H1 (cell line): ENCODE measurements around the gene TSHB.
"Not testable (repeated sequence)": the region's sequence is repeated elsewhere in the genome, so short reads cannot be mapped to it uniquely, and the experiment has no call there.

ENCODE experiments used
- CHD2 ChIP-seq: IDR thresholded peaks from 2 replicates; pipeline ENCODE4 v1.6.1; 2012; ENCODE audit warnings: low read length, improper control_type of control experiment
- EZH2 ChIP-seq: fragments of 200-600 bp; sonication (generic); IDR thresholded peaks from 2 replicates; pipeline ENCODE4 v1.7.1; 2012; ENCODE audit warnings: low read depth, mild to moderate bottlenecking, moderate library complexity, low read length, inconsistent platforms; ENCODE audit not compliant: severe bottlenecking
- HDAC2 ChIP-seq, 2 experiments: fragments of 300-600 bp in 1 of 2; sonication (generic) in 1 of 2; IDR thresholded peaks; 2 replicates each; pipeline ENCODE4 v1.6.1; 2011 to 2012; ENCODE audit warnings: low read depth in 2 of 2, low read length in 2 of 2, mild to moderate bottlenecking in 2 of 2, moderate library complexity in 2 of 2, borderline replicate concordance in 1 of 2, inconsistent platforms in 1 of 2
- MAFK ChIP-seq: IDR thresholded peaks from 2 replicates; pipeline ENCODE4 v1.6.1; 2012; ENCODE audit warnings: low read depth, mild to moderate bottlenecking, improper control_type of control experiment, low read length
- NRF1 ChIP-seq: IDR thresholded peaks from 2 replicates; pipeline ENCODE4 v1.6.1; 2011; ENCODE audit warnings: mild to moderate bottlenecking, low read depth, low read length, improper control_type of control experiment
- RAD21 ChIP-seq, 2 experiments: IDR thresholded peaks in 1 of 2; conservative IDR thresholded peaks in 1 of 2; 2 replicates each; pipeline ENCODE4 v1.6.1; 2011; ENCODE audit warnings: low read depth in 2 of 2, low read length in 2 of 2, improper control_type of control experiment in 1 of 2, inconsistent platforms in 1 of 2, mild to moderate bottlenecking in 1 of 2, moderate library complexity in 1 of 2
- SP2 ChIP-seq: IDR thresholded peaks from 2 replicates; pipeline ENCODE4 v1.6.1; 2012; ENCODE audit warnings: mild to moderate bottlenecking, low read length, inconsistent platforms
- TF ChIP-seq, protein P1 (sequence below), 3 experiments: IDR thresholded peaks; 1 replicate in 2 of 3; 2 replicates in 1 of 3; pipeline versions ENCODE4 v1.5.1 to v1.6.1; 2011; ENCODE audit warnings: low read length in 3 of 3, mild to moderate bottlenecking in 3 of 3, inconsistent platforms in 2 of 3, low read depth in 1 of 3, moderate library complexity in 1 of 3; ENCODE audit not compliant: insufficient read depth in 1 of 3; ENCODE audit errors: control extremely low read depth in 1 of 3

DNA sequence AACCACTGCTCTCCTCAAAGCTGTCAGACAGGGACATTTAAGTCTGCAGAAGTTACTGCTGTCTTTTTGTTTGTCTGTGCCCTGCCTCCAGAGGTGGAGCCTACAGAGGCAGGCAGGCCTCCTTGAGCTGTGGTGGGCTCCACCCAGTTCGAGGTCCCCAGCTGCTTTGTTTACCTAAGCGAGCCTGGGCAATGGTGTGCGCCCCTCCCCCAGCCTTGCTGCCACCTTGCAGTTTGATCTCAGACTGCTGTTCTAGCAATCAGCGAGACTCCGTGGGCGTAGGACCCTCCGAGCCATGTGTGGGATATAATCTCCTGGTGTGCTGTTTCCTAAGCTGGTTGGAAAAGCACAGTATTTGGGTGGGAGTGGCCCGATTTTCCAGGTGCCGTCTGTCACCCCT is 10.1 kb upstream of the TSHB start:
- TF ChIP-seq SP2; EZH2; NRF1; RAD21 (IDR thresholded peaks at IDR 0.05 in 1 of 2, conservative IDR thresholded peaks at IDR 0.05 in 1 of 2; ENCODE audit: low read depth in 2 of 2, low read length in 2 of 2); MAFK; CHD2; HDAC2 (IDR thresholded peaks at IDR 0.05; ENCODE audit: borderline replicate concordance in 1 of 2, low read depth in 2 of 2, low read length in 2 of 2): not testable (repeated sequence)
- TF ChIP-seq, protein P1, sequence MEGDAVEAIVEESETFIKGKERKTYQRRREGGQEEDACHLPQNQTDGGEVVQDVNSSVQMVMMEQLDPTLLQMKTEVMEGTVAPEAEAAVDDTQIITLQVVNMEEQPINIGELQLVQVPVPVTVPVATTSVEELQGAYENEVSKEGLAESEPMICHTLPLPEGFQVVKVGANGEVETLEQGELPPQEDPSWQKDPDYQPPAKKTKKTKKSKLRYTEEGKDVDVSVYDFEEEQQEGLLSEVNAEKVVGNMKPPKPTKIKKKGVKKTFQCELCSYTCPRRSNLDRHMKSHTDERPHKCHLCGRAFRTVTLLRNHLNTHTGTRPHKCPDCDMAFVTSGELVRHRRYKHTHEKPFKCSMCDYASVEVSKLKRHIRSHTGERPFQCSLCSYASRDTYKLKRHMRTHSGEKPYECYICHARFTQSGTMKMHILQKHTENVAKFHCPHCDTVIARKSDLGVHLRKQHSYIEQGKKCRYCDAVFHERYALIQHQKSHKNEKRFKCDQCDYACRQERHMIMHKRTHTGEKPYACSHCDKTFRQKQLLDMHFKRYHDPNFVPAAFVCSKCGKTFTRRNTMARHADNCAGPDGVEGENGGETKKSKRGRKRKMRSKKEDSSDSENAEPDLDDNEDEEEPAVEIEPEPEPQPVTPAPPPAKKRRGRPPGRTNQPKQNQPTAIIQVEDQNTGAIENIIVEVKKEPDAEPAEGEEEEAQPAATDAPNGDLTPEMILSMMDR (IDR thresholded peaks at IDR 0.05; ENCODE audit: control extremely low read depth in 1 of 3, insufficient read depth in 1 of 3, low read depth in 1 of 3, low read length in 3 of 3), result not testable (repeated sequence)
